KOPT-K1 (cell line): ENCODE results near the gene SUB1.

ENCODE experiments used
- H3K27ac ChIP-seq: fragments of 200-600 bp; sonication (generic); 2 replicates; pipeline ENCODE4 v1.5.1; 2016; ENCODE audit warnings: antibody characterized with exemption, mild to moderate bottlenecking, low read depth, low read length; ENCODE audit not compliant: poor library complexity, severe bottlenecking
- H3K36me3 ChIP-seq: fragments of 200-600 bp; sonication (generic); 2 replicates; pipeline ENCODE4 v1.5.1; 2017; ENCODE audit warnings: antibody characterized with exemption, mild to moderate bottlenecking, low read length, moderate library complexity; ENCODE audit not compliant: insufficient read depth
- H3K9me3 ChIP-seq: fragments of 200-600 bp; sonication (generic); 2 replicates; pipeline ENCODE4 v1.5.1; 2017; ENCODE audit warnings: antibody characterized with exemption, low read length, mild to moderate bottlenecking; ENCODE audit not compliant: insufficient read depth, poor library complexity, severe bottlenecking

SUB1 gene

DNA sequence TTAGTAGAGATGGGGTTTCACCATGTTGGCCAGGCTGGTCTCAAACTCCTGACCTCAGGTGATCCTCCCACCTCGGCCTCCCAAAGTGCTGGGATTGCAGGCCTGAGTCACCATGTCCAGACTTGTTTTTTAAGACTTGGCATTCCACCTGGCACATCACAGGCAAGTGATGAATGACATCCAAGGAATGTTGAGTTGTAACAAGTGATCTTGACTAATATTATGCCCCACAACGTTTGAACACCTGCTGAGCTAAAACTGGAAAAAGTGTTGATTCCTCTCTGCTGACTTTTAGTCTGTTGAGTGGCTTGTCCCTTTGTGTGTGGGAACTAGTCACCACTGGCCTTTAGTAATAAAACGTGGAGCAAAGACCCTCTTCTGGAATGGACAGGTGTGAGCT, 54.6 kb downstream of the SUB1 start:
- Histone ChIP-seq H3K9me3 (no peaks in the 10 kb centered on the region), H3K36me3 (no peaks in the 10 kb centered on the region), H3K27ac (no peak overlapping the region)

DNA sequence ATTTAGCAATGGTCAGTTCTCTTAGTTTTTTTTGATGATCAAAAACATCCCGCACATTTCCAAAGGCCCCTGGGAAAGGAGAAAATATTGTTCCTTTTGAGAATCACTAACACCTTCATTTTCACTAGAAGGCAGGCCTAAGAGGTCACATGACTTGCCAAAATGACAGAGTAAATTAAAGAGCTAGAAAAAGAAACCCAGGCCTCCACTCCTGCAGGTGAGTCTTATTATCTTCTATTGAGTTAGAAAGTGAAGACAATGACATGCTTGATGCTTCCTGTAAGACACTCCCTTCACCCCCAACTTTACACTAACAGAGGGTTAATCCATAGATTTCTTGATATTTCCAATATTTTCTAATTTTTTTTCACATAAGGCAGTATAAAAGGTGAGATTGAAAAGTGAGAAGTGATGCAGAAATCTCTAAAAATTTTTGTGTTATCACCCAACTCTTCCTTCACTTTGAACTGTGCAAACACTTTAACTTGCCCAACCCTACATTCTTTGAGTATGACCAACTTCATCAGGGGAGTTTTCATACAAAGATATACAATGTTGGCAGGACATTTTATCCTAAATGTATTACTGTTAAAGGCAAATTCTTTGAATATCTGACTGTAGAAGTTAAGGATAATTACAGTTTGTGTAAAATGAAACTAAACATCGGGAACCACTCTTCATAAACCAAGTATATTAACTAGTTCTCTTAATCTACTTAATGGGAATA, 57.1 kb downstream of the SUB1 start:
- Histone ChIP-seq H3K9me3 (no peaks in the 10 kb centered on the region), H3K27ac (no peak overlapping the region), H3K36me3 (no peaks in the 10 kb centered on the region)

DNA sequence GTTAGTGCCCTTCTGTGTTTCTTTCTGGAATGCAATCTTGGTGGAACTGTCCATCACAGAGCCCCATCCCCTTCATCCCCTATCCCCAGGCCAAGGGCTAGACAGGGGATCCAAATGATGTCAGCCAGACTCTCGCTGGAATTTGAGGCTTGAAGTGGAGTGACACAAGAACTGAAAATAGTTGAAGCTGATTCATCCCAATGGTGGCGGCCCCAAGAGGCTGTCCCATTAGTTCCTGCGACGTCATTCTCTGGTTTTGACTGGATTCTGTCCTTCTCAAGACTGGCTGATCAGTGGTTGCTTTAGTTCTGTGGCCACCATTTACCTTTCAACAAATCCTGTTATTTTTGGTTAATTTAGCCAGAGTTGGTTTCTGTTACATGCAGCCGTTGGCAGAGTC, 59.9 kb downstream of the SUB1 start:
- Histone ChIP-seq H3K27ac (no peak overlapping the region), H3K9me3 (no peaks in the 10 kb centered on the region), H3K36me3 (no peaks in the 10 kb centered on the region)

DNA sequence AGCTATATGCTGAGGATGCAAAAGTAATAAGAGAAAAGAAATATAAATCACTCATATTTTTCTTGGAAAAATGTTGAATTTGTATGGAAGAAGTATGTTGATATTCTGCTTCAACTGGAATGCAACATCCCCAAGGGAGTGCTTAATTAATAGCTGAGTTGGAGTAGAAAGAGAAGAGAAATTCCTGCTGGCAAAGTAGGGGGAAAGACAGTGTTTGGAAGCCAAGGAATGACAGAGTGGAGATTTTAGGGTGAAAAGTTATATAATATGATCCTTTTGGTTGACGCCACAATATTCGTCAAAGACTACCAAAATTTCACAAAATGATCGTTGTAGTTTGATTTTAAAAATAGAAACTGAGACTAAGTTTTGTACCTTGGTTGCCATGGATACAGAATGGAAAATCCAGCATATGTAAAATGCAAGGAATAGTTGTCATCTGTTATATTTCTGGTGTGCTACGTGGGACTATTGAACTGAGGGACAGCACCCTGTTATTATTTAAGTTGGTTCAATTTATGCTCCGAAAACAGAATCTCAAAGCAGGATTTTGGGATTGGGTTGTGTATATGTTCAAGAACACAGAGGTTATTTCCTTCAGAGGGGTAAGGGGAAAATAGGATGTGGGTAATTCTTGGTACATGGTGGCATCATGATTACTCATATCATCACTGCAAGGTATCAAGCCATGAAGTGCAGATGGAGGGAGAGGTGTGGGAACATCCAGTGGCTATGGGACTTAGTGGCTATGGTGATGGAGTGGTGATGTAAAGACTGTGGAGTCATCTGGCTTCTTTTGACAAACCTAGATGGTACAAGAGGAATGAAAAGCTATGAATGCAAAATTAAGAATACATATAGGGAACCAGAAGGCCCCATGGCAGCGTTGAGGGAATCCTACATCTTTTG, 61.0 kb downstream of the SUB1 start:
- Histone ChIP-seq H3K36me3 (no peaks in the 10 kb centered on the region), H3K27ac (no peak overlapping the region), H3K9me3 (no peaks in the 10 kb centered on the region)

DNA sequence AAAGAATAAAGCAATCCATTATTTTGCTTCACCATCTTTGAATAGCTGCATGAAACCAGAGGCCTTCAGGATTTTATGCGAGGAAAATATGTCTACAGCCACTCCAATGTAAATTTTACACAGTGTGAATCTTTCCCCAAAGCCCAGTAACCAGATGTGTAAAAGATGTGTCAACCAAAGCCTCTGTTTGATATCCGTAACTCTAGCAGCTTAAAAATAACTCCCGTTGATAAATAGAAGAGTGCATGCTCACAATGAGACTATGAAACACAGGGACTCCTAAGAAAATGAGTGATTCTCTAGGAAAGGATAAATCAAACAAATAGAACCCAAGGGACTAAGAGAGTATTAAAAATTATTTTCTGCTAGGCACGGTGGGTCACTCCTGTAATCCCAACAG, 65.7 kb downstream of the SUB1 start:
- Histone ChIP-seq H3K36me3 (no peaks in the 10 kb centered on the region), H3K9me3 (peaks cover 17% of the 10 kb centered on the region), H3K27ac (no peak overlapping the region)

DNA sequence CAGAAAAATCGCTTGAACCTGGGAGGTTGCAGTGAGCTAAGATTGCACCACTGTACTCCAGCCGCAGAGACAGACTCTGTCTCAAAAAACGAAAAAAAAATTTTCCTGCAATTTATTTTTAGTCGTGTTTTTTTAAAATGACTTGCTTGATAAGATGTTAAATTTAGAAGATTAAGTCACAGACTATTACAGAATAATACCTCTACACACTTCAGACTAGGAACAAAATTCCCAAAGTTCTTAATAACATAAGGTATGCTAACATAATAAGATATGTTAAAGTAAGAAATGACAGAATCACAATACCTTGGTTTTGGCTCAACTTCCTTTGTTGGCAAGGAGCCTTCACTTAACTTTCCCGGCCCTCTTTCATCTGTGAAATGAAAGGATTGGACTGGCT, 66.3 kb downstream of the SUB1 start:
- Histone ChIP-seq H3K27ac (no peak overlapping the region), H3K9me3 (peaks cover 22% of the 10 kb centered on the region), H3K36me3 (no peaks in the 10 kb centered on the region)
